ENCODE results near the gene RREB1. TPM values are rescaled to one million over a fixed set of nuclear protein-coding genes. Genes with fewer than 3 reads are reported as not detected.

Gene RREB1
- total RNA-seq (2012; rRNA removed) (8.4 and 8.6 TPM in 2 replicates), polyA plus RNA-seq (2012; rRNA removed) (4.7 and 14.5 TPM in 2 replicates), Bru-seq, nascent RNA (percentile 92 among the genes with signal in this experiment), BruChase-seq, experiment 1, labeled RNA remaining after a 6-hour chase (percentile 88 among the genes with signal in this experiment), BruChase-seq, experiment 2, labeled RNA remaining after a 2-hour chase (percentile 93 among the genes with signal in this experiment)
- polyA plus RNA-seq (2012; cell fraction: cytosol; rRNA removed): 2.1 and 2.4 TPM in 2 replicates
- 13.2 and 13.5 TPM in 2 replicates for polyA plus RNA-seq (2012; cell fraction: nucleus; rRNA removed; ENCODE audit: low replicate concordance)
- long read RNA-seq, partial matches to known transcripts: 3 of 7 reads
- long read RNA-seq, other reads (novel, unspliced or antisense): 4 of 7 reads

- H2BK20ac ChIP-seq (ENCODE audit: low read depth, low read length): peak within 1 kb of the TSS; percentile 38; the same call in 1 of the 2 replicates
- H2AFZ ChIP-seq (replicated peaks; ENCODE audit: low read length, poor library complexity): peak within 1 kb of the TSS; percentile 96
- ChIA-PET POLR2A (ENCODE audit: unreplicated experiment) (interaction anchor here (0.6 kb wide), 1 partner anchor 142 kb away, joined by 4 read pairs; no protein-coding TSS in a partner anchor), CTCF (no interaction called here)
- H2BK15ac ChIP-seq (ENCODE audit: low read depth, low read length): peak within 1 kb of the TSS; percentile 79; the same call in 1 of the 3 replicates
- H3K9me3 ChIP-seq (ENCODE audit: control insufficient read depth, insufficient read depth, low read length): no peaks in the 10 kb centered on the region
- 0% methylated on average over 19 of the region's 59 CpGs; no CpG with 5 or more reads in 1 of the 2 experiments for whole genome bisulfite sequencing, 2 experiments (ENCODE audit: extremely low coverage in 2 of 2, insufficient read length in 1 of 2)
- H2AK9ac ChIP-seq (replicated peaks; ENCODE audit: low read depth, low read length, poor library complexity): peak within 1 kb of the TSS; percentile 98
- peak within 1 kb of the TSS; percentile 92 for H3K18ac ChIP-seq (ENCODE audit: low read depth, low read length)
- no TSS peak for BruUV-seq (replicated peaks)
- peak within 1 kb of the TSS; percentile 99 for H3K9ac ChIP-seq (ENCODE audit: low read depth, low read length)
- peak; percentile 88 for TF ChIP-seq USF2 (IDR thresholded peaks at IDR 0.05; ENCODE audit: low read depth, low read length)
- TF ChIP-seq MAZ (IDR thresholded peaks at IDR 0.05; ENCODE audit: borderline replicate concordance, low read depth, low read length): peak; percentile 49; the same call in 1 of the 2 replicates
- TF ChIP-seq RAD21 (IDR thresholded peaks at IDR 0.05; ENCODE audit: low read length): no peak
- TF ChIP-seq BHLHE40 (IDR thresholded peaks at IDR 0.05; ENCODE audit: low read depth, low read length): peak; percentile 64
- H3K56ac ChIP-seq (ENCODE audit: extremely low read depth, insufficient read depth, low read length): peak within 1 kb of the TSS; percentile 89
- no peaks in the 10 kb centered on the region for H3K36me3 ChIP-seq (ENCODE audit: control insufficient read depth, insufficient read depth, low read length)
- peak; percentile 54 for DNase-seq
- in situ Hi-C loops (cut with MboI; ENCODE audit: low sequenced_read_pairs): no loop called here
- peaks cover 8% of the 10 kb centered on the region for H3K9me1 ChIP-seq (ENCODE audit: insufficient read depth, low read length)
- ATAC-seq (ENCODE audit: low read depth): peak; percentile 46
- dilution Hi-C loops (cut with HindIII; ENCODE audit: low sequenced_read_pairs, unreplicated experiment): no loop called here
- peak within 1 kb of the TSS; percentile 86 for H2AK5ac ChIP-seq (ENCODE audit: low read depth, low read length)
- peak within 1 kb of the TSS; percentile 98 for H3K23ac ChIP-seq (ENCODE audit: low read depth, low read length)
- peaks cover 32% of the 10 kb centered on the region for H4K20me1 ChIP-seq (ENCODE audit: insufficient read depth, low read length)
- H3K27me3 ChIP-seq (ENCODE audit: control insufficient read depth, insufficient read depth, low read length): no peaks in the 10 kb centered on the region
- peak within 1 kb of the TSS; percentile 60 for H3K4me2 ChIP-seq (ENCODE audit: low read depth, low read length)
- H2BK5ac ChIP-seq (ENCODE audit: low read depth, low read length, poor library complexity, severe bottlenecking): peak within 1 kb of the TSS; percentile 98
- peak within 1 kb of the TSS; percentile 94 for H3K4ac ChIP-seq (ENCODE audit: low read depth, low read length)
- H3K14ac ChIP-seq (replicated peaks; ENCODE audit: low read depth, low read length): peak within 1 kb of the TSS; percentile 97
- intact Hi-C loops (cut with micrococcal nuclease): loop anchor here (2.0 to 10.0 kb wide), 7 partner anchors 29 to 383 kb away; no protein-coding TSS in a partner anchor
- H2BK120ac ChIP-seq (ENCODE audit: low read depth, low read length): peak within 1 kb of the TSS; percentile 87
- H3K4me1 ChIP-seq (ENCODE audit: control insufficient read depth, insufficient read depth, low read length): peaks cover 7% of the 10 kb centered on the region
- H3K79me1 ChIP-seq (ENCODE audit: low read depth in 1 of 2, low read length in 2 of 2): peaks cover 4 to 13% of the 10 kb centered on the region in 2 experiments; a peak in 3 of 4 replicates
- H3K4me3 ChIP-seq (ENCODE audit: insufficient read depth, low read depth, low read length): peak within 1 kb of the TSS; percentile 96
- peak within 1 kb of the TSS; percentile 96 for H4K5ac ChIP-seq (ENCODE audit: low read depth, low read length)
- H4K91ac ChIP-seq (ENCODE audit: insufficient read depth, low read depth, low read length): peak within 1 kb of the TSS; percentile 96
- H4K8ac ChIP-seq (ENCODE audit: low read depth in 2 of 2, low read length in 2 of 2): peak within 1 kb of the TSS; percentile 89 to 96
- H3K27ac ChIP-seq (ENCODE audit: insufficient read depth, low read length): peak within 1 kb of the TSS; percentile 99
Measured at GRCh38 chr6:7107578-7108195, at the start of gene RREB1. TSS of gene RREB1 (plus strand) at chr6:7107961. CDS start at chr6:7181912, 73,951 bp downstream.
